Kidney epithelial cell (primary cell): Measurements from ENCODE around the gene MAD1L1. TPM values are rescaled to one million over a fixed set of nuclear protein-coding genes. Genes with fewer than 3 reads are reported as not detected.
A peak's percentile ranks its signal among the peaks of the same experiment; 100 is the strongest.

Source experiments
- DNase-seq: peaks from one replicate; pipeline ENCODE4 v3.0.0-alpha.2; 2010; ENCODE audit warnings: low read depth
- H3K27me3 ChIP-seq: 2 replicates; pipeline ENCODE4 v1.6.0; 2011; ENCODE audit warnings: low read length; ENCODE audit not compliant: control insufficient read depth, insufficient read depth
- H3K36me3 ChIP-seq: 2 replicates; pipeline ENCODE4 v1.5.1; 2011; ENCODE audit warnings: low read length; ENCODE audit not compliant: control insufficient read depth, insufficient read depth
- H3K4me3 ChIP-seq: 2 replicates; pipeline ENCODE4 v1.5.1; 2011; ENCODE audit warnings: low read depth, mild to moderate bottlenecking, control low read depth, low read length
- CTCF ChIP-seq: IDR thresholded peaks from 2 replicates; pipeline ENCODE4 v1.5.1; 2011; ENCODE audit warnings: mild to moderate bottlenecking, moderate library complexity, low read length, control low read depth, inconsistent platforms; ENCODE audit not compliant: insufficient read depth, poor library complexity, severe bottlenecking
- total RNA-seq: library from RNA; depleted of rRNA; stranded (reverse); fragments of >200 nt; gene quantifications from 2 replicates; pipeline ENCODE4 v1.2.3, GENCODE V29; 2015

MAD1L1 gene
- total RNA-seq, 1 donor from 2014 or later = 61.2 TPM

GRCh38 chr7:2185715-2186114 is 47.0 kb downstream of the MAD1L1 start:
- DNase-seq = no peak
- TF ChIP-seq CTCF = no peak
- no peaks in the 10 kb centered on the region for H3K27me3 ChIP-seq
- H3K36me3 ChIP-seq = no peaks in the 10 kb centered on the region
- no peak overlapping the region for H3K4me3 ChIP-seq

GRCh38 chr7:2182461-2182860 is 50.3 kb downstream of the MAD1L1 start:
- DNase-seq = no peak
- Histone ChIP-seq H3K27me3 (no peaks in the 10 kb centered on the region), H3K4me3 (no peak overlapping the region), H3K36me3 (no peaks in the 10 kb centered on the region)
- TF ChIP-seq CTCF = no peak

GRCh38 chr7:2181077-2181854 is 51.5 kb downstream of the MAD1L1 start:
- DNase-seq = no peak
- Histone ChIP-seq H3K27me3 (no peaks in the 10 kb centered on the region), H3K4me3 (no peak overlapping the region), H3K36me3 (no peaks in the 10 kb centered on the region)
- TF ChIP-seq CTCF = no peak

GRCh38 chr7:2180081-2180480 is 52.7 kb downstream of the MAD1L1 start:
- DNase-seq = no peak
- no peak for TF ChIP-seq CTCF
- Histone ChIP-seq H3K36me3 (no peaks in the 10 kb centered on the region), H3K4me3 (no peak overlapping the region), H3K27me3 (no peaks in the 10 kb centered on the region)

- peak; percentile 85 for DNase-seq
- no peak for TF ChIP-seq CTCF
- H3K27me3 ChIP-seq = no peaks in the 10 kb centered on the region
- H3K36me3 ChIP-seq = no peaks in the 10 kb centered on the region
- H3K4me3 ChIP-seq = no peak overlapping the region
These were observed 57.2 kb downstream of the MAD1L1 start for GRCh38 chr7:2175514-2175913.

- TF ChIP-seq CTCF = no peak
- no peaks in the 10 kb centered on the region for H3K27me3 ChIP-seq
- DNase-seq = no peak
These were observed 57.7 kb downstream of the MAD1L1 start for GRCh38 chr7:2175091-2175490.

More at GRCh38 chr7:2175091-2175490, 57.7 kb downstream of the MAD1L1 start:
- no peaks in the 10 kb centered on the region for H3K36me3 ChIP-seq
- H3K4me3 ChIP-seq = no peak overlapping the region
